GDM1 (cell line): ENCODE results near the gene PLCB1.
A peak's percentile ranks its signal among the peaks of the same experiment; 100 is the strongest.
"Not testable (repeated sequence)": the region's sequence is repeated elsewhere in the genome, so short reads cannot be mapped to it uniquely, and the experiment has no call there.

Experiments used
- DNase-seq: peaks from one replicate; lab custom pipeline; 2025; lab: John Stamatoyannopoulos, UW

Gene PLCB1

DNA sequence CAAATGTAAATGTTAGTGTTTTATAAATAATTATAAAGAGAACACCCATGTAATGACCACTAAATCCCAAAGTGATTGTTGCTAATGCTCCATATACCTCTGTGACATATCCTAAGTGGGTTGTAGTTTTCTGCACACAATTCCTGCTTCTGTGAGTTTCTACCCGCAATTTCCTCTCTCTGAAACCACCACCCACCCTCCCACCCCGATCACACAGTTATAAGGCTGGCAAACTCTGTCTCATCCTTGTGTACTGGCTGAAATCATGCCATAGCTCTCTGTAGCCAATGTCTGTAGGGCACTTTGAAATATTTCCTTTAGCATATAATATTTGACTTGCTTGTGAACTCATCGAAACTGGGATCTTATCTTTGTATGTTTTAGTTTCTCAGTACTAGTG, 236.6 kb downstream of the PLCB1 start:
- no peak for DNase-seq

DNA sequence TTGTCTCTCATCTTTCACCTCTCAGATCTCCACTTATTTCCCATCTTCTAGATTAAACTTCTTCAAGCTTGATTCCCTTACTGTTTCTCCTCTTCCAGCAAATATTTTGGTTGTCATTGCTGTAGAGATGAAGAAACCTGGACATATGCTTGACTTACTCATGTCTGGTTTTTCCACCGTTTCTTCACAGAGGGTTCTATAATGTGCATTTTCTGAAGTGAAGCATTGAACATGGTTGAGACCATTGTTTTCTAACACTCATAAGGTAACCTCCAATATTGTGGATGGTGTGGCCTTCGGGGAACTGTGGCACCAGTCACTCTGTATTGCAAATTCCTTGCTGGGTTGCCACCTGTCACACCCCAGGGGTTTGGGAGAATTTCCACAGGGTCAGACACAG, 237.2 kb downstream of the PLCB1 start:
- DNase-seq, result no peak

DNA sequence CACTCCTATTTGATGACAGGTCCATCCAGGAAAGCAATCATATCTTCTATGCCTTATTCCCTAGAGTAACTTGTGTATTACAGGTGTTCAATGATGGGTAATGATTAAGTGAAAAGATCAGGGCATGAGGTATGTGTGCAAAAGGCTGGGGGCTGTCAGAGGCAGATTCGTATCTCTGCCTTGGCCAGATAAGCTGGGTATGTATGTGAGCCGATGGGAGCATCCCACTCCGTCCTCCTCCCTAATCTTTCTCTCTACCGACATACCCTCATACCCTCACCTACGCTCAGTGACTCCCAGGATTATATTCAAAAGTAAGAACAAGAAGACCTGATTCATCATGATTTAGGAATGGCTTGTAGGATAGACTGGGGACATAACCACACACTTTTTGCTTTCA, 238.7 kb downstream of the PLCB1 start:
- DNase-seq, result no peak

GRCh38 chr20:8372824-8373380, 240.8 kb downstream of the PLCB1 start:
- no peak for DNase-seq

GRCh38 chr20:8373579-8373978, 241.5 kb downstream of the PLCB1 start:
- DNase-seq, result no peak

GRCh38 chr20:8375898-8376297, 243.8 kb downstream of the PLCB1 start:
- no peak for DNase-seq

- no peak for DNase-seq
Observed at GRCh38 chr20:8376940-8377339, 244.9 kb downstream of the PLCB1 start.

DNA sequence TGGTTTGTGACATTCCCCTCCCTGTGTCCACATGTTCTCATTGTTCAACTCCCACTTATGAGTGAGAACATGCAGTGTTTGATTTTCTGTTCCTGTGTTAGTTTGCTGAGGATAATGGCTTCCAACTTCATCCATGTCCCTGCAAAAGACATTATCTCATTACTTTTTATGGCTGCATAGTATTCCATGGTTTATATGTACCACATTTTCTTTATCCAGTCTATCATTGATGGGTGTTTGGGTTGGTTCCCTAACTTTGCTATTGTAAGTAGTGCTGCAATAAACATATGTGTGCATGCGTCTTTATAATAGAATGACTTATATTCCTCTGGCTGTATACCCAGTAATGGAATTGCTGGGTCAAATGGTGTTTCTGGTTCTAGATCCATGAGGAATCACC, 247.1 kb downstream of the PLCB1 start:
- not testable (repeated sequence) for DNase-seq

- no peak for DNase-seq
Observed at GRCh38 chr20:8385247-8385646, 253.2 kb downstream of the PLCB1 start.

- no peak for DNase-seq
Observed at GRCh38 chr20:8386991-8387390, 254.9 kb downstream of the PLCB1 start.

DNA sequence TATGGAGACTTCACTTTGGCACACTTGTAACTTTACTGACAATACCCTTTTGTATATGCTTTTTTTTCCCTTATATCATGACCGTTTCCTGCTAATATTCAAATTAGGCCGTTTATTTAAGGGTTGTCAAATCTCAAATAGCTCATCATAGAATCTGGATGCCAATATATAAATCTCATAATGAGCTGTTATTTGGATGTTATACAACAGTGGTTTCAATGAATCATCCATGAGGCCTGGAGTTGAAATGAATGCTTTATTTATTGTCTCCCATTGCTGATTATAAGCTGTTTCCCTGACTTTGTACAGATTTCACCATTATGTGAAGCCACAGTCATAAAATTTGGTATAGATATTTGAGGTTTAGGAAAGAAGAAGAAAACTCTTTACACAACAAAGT, 256.1 kb downstream of the PLCB1 start:
- no peak for DNase-seq

DNA sequence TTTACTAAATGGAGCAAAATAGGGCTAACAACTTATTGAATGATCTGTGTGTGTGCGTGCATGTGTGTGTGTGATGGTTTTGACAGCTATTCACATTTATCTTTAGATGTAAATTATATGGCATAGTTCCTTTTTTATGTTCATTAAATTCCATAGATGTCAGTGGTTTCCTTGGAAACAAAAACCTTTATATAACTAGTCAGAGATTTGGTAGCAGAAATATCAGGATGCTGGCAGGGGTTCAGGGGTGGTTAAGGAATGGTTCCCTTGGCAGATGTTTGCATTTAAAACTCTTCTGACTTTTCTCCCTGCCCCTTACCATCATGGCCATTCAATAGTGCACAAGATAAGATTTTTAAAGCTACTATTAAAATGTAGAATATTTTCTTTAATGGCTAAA, 256.6 kb downstream of the PLCB1 start:
- no peak for DNase-seq

GRCh38 chr20:8389381-8390036, 257.4 kb downstream of the PLCB1 start:
- DNase-seq, result no peak

DNA sequence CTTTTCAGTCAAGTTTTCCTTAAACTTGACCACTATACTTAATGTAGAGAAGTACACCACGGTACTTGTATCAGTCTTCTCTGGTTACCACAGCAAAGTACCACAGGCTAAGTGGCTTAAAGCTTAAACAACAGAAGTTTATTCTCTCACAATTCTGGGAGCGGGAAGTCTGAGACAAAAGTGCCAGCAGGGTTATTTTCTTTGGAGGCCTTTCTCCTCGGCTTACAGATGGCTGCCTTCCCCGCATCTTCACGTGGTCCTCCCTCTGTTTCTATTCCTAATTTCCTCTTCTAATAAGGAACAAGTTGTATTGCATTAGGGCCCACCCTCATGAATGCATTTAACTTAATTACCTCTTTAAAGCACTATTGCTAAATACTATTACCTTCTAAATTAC, 258.0 kb downstream of the PLCB1 start:
- no peak for DNase-seq

DNA sequence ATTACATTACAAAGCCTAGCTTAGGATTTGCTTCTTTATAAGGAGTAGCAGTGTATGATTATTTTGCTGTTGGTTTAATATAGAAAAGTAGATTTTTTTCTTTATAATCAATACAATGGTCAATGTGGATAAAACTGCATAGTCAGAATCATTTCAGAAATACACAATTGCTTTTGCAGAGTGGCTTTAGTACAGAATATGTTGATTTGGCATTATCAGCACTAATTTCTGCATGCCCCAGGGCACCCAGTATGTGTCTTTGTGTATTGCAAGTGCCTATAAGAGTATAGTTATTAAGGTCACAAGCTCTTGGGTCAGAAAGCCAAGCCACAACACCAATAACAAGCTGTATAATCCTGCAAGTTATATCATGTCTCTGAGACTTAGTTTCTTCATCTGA, 258.4 kb downstream of the PLCB1 start:
- DNase-seq, result no peak

DNA sequence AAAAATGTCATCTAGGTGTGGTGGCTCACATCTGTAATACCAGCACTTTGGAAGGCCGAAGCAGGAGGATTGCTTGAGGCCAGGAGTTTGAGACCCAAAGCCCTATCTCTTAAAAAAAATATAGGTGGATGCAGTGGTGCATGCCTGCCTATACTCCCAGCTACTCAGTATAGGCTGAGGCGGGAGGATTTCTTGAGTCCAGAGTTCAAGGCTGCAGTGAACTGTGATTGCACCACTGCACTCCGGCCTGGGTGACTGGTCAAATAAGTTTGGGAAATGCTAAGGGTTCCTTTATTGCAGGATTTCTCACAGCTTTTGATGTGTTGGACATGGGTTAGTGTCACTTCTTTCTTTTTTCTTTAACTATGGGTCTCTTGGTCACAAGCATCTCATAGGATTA, 261.3 kb downstream of the PLCB1 start:
- DNase-seq, result no peak

GRCh38 chr20:8394308-8394945, 262.4 kb downstream of the PLCB1 start:
- DNase-seq, result no peak

GRCh38 chr20:8395956-8396355, 263.9 kb downstream of the PLCB1 start:
- DNase-seq, result no peak

- DNase-seq, result no peak
Observed at GRCh38 chr20:8398263-8399051, 266.4 kb downstream of the PLCB1 start.

DNA sequence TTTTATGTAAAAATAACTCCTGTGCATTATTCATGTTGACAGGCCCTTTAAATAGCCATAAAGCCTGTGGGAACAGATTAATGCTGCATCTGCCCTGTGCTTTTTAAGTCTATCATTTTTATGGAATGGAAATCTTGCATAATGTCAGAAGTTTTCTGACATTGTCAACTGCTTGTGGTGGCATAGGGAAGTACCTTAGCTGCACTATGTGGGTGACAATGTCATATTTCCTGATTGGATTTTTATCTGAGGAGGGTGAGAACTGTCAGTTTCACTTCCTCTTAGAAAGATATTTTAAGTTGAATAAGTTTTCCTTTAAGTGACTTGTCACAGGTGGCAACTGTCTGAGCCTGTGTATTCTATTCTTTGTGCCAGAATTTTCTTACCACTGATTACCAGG, 267.9 kb downstream of the PLCB1 start:
- DNase-seq, result peak; percentile 56

GRCh38 chr20:8400486-8400885, 268.4 kb downstream of the PLCB1 start:
- no peak for DNase-seq

- no peak for DNase-seq
Observed at GRCh38 chr20:8401556-8401955, 269.5 kb downstream of the PLCB1 start.

- DNase-seq, result no peak
Observed at GRCh38 chr20:8402798-8403197, 270.7 kb downstream of the PLCB1 start.
